HG02870 (cell line): ENCODE measurements around the gene TCF3.

ENCODE experiments used
- ATAC-seq: cut with Tn5 transposase; IDR thresholded peaks from one replicate; pipeline ENCODE4 v1.9.1; 2021; ENCODE audit warnings: mild to moderate bottlenecking, moderate library complexity; ENCODE audit not compliant: unreplicated experiment

Gene TCF3

GRCh38 chr19:1590641-1591397 lies 61.6 kb downstream of the TCF3 start:
- no peak for ATAC-seq

- no peak for ATAC-seq
Measured at GRCh38 chr19:1587872-1588271, 64.5 kb downstream of the TCF3 start.

- no peak for ATAC-seq
Measured at GRCh38 chr19:1585243-1585580, 67.2 kb downstream of the TCF3 start.

DNA sequence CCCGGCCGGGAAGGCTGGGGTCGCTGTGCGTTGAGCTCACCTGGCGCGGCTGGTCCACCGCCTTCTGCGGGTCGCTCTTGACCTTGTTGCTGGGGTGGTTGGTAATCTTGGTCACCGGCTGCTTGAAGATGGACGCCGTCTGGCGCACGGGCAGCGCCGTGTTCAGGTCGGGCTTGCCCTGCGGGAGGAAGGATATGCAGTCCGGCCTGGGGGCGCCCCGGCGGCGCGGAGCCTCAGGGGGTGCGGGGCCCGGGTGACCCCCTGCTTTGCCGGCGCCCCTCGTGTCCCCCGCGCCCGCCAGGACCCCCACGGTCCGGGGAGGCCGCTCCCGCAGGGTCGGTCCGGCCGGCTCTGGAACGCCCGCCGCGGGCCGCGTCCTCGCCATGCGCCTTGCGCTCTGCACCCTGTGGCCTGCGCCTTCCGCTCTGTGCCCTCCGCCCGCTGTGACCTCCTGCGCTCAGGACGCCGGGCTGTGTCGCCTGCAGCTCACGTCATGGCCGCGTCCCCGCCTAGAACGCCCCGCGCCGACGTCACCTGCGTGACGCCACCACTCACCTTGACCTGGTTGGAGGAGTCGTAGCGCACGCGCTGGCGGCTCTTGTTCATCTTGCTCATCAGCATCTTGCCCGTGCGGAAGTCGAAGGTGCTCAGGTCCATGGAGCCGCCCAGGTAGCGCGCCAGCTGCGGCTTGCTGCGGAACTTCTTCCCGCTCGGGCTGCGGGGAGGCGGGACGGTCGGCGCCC lies 67.7 kb downstream of the TCF3 start:
- no peak for ATAC-seq

DNA sequence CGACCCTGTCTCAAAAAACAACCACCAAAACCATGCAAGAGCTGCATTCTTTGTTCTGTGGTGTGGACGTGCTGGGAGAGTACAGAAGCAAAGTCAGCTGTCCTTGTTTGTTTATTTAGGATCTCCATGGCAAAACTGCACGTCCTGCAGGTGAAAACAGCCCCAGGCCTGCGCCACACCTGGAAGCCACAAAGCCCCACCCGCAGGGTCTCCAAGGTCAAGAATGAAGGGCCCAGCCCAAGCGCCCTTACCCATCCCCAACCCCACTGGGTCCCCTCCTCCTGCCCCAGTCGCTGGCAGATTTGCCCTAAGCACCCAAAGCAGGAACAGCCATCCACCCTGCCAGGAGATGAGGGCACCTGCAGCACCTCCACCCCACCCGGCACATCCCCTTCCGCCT lies 70.2 kb downstream of the TCF3 start:
- ATAC-seq: no peak

- ATAC-seq: no peak
Measured at GRCh38 chr19:1580957-1581356, 71.5 kb downstream of the TCF3 start.

DNA sequence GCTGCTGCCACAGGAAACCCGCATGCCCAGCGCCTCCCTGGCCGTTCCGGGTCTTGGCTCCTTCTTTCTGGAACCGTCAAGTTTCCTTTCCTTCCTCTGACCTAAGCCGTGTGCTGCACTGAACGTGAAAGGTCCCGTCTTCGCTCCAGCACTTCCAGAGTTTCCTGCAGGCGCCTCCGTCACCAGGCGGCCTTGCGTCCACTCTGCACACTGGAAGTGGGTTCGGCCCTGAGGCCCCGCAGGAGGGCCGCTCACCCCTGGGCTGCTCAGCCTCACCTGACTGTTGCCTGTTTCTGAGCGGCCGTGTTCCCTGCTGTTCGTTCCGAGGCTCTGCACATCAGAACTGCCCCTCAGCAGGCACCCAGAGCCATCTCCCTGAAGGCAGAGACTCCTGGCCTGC lies 72.0 kb downstream of the TCF3 start:
- ATAC-seq: no peak

GRCh38 chr19:1579222-1579621 lies 73.2 kb downstream of the TCF3 start:
- no peak for ATAC-seq

DNA sequence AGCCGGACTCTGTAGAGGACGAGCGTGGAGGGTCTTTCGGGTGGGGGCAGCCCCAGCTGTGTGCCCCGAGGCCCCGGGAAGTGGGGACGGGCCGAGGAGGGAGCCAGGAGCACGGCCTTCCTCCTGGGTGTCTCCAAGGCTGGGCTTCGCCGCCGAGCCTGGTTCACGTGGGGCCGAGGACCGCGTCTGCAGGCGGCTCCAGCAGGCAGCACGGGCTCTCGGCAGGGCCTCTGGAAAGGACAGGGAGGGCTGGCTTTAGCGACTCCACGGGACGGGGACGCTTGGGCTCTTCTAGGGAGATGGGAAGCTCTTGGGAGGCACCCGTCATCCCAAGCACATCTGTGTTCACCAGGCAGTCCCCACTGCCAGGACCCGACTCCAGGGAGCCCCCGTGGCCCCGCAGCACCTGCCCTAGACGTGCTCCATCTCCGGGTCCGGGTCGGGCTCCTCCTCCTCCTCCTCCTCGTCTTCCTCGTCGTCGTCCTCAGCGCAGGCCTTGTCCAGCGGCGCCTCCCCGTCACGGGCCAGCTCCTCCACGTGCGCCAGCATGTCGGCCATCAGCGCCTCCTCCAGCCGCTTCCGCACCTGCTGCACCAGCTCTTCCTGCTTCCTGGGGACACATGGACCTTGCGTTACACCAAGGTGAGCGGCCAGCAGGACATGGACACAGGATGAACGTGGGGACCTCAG lies 74.3 kb downstream of the TCF3 start:
- no peak for ATAC-seq

DNA sequence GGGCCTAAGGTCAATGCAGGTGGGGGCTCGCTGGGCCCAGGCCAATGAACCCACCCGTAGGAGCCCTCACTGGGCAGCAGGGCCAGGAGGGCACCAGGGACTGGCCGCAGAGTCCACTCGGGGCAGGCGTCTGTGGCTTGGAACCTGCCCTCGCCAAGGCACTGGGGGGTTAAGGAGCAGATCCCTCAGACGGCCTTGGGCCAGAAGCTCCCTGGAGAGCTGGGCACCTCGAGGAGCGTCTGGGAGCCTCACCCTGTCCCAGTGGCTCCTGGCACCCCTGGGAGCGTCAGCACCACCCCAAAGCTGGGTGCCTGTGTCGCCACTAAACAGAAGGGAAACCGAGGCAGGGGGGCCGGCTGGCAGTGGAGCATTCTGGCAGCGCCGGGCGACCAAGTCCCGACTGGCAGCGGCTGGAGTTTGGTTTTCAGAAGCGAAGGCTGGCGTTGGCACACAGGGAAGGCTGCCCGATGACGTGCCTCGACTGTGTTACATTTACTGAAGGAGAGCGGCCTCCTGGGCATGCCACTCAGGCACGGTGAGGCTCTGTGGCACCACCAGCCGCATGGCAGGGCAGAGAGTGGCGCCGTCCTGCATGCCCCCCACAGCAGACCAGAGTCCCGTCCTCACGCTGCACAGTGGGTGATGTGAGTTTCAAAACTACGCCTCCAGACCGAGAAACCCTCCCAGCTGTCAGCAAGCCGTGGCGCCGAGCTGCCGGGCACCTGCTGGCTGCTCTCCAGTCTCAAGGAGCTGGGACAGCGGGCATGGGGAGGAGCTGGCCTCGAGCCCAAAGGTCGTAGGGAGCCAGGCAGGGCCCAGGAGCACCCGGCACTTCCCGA lies 75.1 kb downstream of the TCF3 start:
- no peak for ATAC-seq

DNA sequence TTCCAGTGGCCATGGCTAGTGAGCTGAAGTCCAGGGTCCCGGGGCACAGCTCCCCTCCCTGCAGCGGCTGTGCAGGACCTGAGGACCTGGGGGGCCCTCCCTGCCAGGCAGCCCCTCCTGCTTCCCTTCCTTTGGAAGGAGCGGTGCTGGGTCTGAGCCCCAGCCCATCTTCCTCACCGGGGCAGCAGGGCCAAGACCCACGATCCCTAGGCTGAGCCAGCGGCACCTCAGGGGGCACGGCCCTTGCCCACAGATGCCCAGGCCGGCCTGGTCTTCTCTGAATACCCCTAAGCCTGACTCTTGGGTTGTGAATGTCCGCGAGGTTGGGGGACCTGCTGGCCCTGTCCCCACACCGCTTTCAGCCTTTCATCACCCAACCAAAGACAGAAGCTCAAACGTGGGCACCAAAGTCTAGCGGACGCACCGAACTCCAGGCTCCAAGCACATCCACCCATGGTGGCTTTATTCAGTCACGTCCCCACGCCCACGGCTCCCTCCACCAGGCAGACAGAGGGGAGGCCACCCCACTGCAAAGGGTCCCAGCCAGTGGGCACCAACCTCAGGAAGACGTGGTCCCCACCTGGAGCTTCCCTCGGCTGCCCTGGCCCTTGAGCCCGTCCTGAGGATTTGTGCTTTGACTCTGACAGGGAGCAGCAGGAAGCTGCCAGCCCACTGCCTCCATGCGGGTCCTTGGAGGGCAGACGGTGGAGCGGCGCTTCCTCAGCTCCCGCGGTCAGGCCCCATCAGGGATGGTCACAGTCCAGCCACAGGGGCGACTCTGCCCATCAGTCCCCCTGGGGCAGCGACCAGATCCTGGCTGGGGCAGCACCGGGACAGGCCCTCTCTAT lies 75.9 kb downstream of the TCF3 start:
- no peak for ATAC-seq

GRCh38 chr19:1575323-1576241 lies 76.8 kb downstream of the TCF3 start:
- no peak for ATAC-seq

DNA sequence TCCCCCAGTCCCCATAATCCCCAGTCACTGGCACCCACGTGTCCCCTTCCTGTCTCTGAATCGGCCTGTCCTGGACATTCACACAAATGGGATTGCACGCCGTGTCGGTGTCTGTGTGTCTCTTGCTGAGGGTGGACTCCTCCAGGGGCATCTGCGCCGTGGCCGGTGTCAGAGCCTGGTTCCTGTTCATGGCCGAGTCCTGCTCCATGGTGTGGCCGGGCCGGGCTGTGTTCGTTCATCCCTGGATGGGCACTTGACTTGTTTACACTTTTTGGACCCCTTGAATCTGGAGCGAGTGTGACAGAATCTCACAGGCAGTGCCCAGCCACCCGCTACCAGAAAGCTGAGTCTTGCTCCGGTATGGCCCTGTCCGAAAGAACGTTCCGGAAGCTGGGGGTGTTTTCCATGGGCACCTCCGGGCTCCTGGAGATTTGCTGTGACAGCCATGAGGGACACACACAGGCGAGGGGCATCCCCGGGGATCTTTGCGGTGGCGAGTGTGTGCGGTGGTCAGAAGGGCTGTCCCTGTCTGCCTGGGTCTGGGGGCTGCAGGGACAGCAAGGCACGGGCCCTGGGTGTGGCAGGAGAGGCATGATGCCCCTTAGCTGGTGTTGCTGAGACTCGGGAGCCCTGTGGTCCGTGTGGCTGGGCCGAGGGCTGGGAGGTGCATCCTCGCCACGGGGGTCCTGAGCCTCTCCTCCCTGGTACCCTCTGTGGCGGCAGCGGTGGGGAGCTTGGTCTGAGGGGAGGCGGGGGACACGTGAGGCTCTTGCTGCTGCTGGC lies 77.9 kb downstream of the TCF3 start:
- no peak for ATAC-seq

GRCh38 chr19:1572795-1573194 lies 79.6 kb downstream of the TCF3 start:
- ATAC-seq: no peak

DNA sequence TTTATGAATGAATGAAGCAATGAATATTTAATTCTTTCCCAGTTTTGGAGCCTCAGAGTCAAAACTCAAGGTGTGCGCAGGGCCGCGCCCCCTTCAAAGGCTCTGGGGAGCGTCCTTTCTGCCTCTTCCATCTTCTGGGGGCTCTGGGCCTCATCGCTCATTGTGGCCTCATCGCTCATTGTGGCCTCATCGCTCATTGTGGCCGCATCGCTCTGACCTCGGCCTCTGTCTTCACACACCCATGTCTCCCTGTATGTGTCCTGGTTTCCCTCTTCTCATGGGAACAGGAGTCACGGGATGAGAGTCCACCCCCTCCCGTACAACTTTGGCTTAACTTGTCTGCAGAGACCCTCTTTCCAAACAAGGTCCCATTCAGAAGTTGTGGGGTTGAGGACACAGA lies 81.1 kb downstream of the TCF3 start:
- no peak for ATAC-seq

DNA sequence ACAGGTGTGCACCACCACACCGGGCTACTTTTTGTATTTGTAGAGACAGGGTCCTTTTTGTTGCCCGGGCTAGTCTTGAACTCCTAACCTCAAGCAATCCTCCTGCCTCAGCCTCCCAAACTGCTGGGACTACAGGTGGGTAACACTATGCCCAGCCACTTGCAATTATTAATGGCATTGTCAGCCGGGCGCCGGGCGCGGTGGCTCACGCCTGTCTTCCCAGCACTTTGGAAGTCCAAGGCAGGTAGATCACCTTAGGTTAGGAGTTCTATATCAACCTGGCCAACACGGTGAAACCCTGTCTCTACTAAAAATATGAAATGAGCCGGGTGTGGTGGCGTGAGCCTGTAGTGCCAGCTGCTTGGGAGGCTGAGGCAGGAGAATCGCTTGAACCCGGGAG lies 81.6 kb downstream of the TCF3 start:
- ATAC-seq: no peak

DNA sequence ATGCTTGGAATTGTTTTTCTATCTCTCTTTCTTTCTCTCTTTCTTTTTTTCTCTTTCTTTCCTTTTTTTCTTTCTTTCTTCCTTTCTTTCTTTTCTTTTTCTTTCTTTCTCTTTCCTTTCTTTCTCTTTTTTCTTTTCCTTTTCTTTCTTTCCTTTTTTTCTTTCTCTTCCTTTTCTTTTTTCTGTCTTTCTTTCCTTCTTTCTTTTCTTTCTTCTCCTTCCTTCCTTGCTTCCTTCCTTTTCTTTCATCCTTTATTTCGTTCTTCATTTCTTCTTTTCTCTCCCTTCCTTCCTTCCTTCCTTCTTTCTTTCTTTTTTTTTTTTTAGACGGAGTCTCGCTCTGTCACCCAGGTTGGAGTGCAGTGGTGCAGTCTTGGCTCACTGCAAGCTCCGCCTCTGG lies 82.4 kb downstream of the TCF3 start:
- ATAC-seq: no peak

DNA sequence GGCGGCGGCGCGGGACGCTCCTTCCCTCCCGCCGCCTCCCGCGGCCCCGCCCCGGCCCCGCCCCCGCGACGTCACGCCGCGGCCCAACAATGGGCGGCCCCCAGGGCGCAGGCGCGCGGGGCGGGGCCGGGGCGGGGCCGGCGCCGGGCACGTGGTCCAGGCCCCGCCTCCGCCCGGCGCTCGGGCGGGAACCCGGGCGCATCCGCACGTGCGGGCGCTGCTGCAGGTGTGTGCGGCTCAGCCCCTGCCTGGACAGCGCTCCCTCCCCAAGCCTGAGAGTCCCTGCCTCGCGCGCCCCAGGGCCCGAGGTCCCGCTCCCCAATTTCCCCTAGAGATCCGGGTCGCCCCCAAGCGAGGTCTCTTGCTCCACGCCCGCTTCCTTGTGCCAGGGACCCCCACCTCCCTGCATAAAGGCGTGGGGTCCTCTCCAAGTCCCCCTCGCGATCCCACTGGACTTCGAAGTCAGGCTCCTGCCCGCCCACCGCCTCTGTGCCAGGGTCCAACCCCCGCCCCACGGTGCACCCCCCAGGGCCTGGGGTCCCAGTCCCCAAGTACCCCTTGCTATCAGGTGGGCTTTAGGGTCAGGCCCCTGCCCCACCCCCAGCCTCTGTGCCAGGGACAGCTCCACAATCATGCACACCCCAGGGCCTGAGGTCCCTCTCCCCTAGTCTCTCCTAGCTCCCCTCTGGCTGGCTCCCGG lies 83.9 kb downstream of the TCF3 start, which contains the start of gene MEX3D:
Gene MEX3D (minus strand): TSS at position 6 of the 700 bp plus-strand sequence. CDS start 267 bp downstream, outside the sequence.
- ATAC-seq: no peak
